ENCODE results near the gene CLPSL2. TPM values are rescaled to one million over a fixed set of nuclear protein-coding genes. Genes with fewer than 3 reads are reported as not detected.

Gene CLPSL2
- total RNA-seq, 1 experiment from 2014 or later, result 1.7 TPM

GRCh38 chr6:35745509-35745908 is 30.9 kb upstream of the CLPSL2 start:
- Histone ChIP-seq H3K4me2 (ENCODE audit: low read length) (no peak overlapping the region), H3K27me3 (ENCODE audit: insufficient read depth, low read length) (no peaks in the 10 kb centered on the region), H3K36me3 (ENCODE audit: control insufficient read depth in 1 of 2, insufficient read depth in 2 of 2, low read length in 2 of 2) (no peaks in the 10 kb centered on the region), H4K20me1 (ENCODE audit: insufficient read depth) (no peaks in the 10 kb centered on the region), H3K4me1 (ENCODE audit: control insufficient read depth in 1 of 2, insufficient read depth in 2 of 2, low read length in 2 of 2) (peaks cover 3 to 10% of the 10 kb centered on the region in 2 experiments; a peak in 3 of 4 replicates), H3K9ac (ENCODE audit: low read length) (no peak overlapping the region), H3K4me3 (replicated peaks in 1 of 2; ENCODE audit: low read depth in 1 of 2, low read length in 2 of 2) (no peak overlapping the region), H3K9me3 (ENCODE audit: control insufficient read depth in 1 of 2, insufficient read depth in 1 of 2, low read depth in 1 of 2, low read length in 2 of 2) (0 out of 4 replicates have a peak, but pooled peaks cover 0 to 3% of the 10 kb centered on the region in 2 experiments), H3K27ac (ENCODE audit: low read depth, low read length) (no peak overlapping the region), H2AFZ (ENCODE audit: low read depth, low read length, poor library complexity, severe bottlenecking) (no peak overlapping the region), H3K79me2 (ENCODE audit: insufficient read depth, low read length) (no peaks in the 10 kb centered on the region), H3K9me2 (ENCODE audit: insufficient read depth) (no peaks in the 10 kb centered on the region)
- TF ChIP-seq POLR2AphosphoS5 (IDR thresholded peaks at IDR 0.05; ENCODE audit: low read depth, low read length) (no peak), EGR1 (IDR thresholded peaks at IDR 0.05; ENCODE audit: low read depth) (no peak), FOSL1 (IDR thresholded peaks at IDR 0.05; ENCODE audit: low read depth) (no peak)
- ChIA-PET POLR2A (no interaction called here), CTCF (no interaction called here), RAD21 (ENCODE audit: low non-redundant PET in 1 of 2, low total read pairs in 2 of 2, uncharacterized antibody in 2 of 2, unreplicated experiment in 2 of 2) (no interaction called here)
- ATAC-seq (no peak), DNase-seq (ENCODE audit: low read depth, low spot score) (no peak)
- intact Hi-C loops (cut with micrococcal nuclease), result no loop called here
- BruUV-seq (replicated peaks), result no TSS peak

GRCh38 chr6:35746516-35746915 is 29.9 kb upstream of the CLPSL2 start:
- no peaks in the 10 kb centered on the region for H3K9me2 ChIP-seq (ENCODE audit: insufficient read depth)
- no peaks in the 10 kb centered on the region for H3K79me2 ChIP-seq (ENCODE audit: insufficient read depth, low read length)
- no TSS peak for BruUV-seq (replicated peaks)
- H3K4me2 ChIP-seq (ENCODE audit: low read length), result no peak overlapping the region
- no peak for ATAC-seq
- H3K9me3 ChIP-seq (ENCODE audit: control insufficient read depth in 1 of 2, insufficient read depth in 1 of 2, low read depth in 1 of 2, low read length in 2 of 2), result 0 out of 4 replicates have a peak, but pooled peaks cover 0 to 3% of the 10 kb centered on the region in 2 experiments
- ChIA-PET CTCF (no interaction called here), POLR2A (no interaction called here), RAD21 (ENCODE audit: low non-redundant PET in 1 of 2, low total read pairs in 2 of 2, uncharacterized antibody in 2 of 2, unreplicated experiment in 2 of 2) (no interaction called here)
- peaks cover 3 to 10% of the 10 kb centered on the region in 2 experiments; a peak in 3 of 4 replicates for H3K4me1 ChIP-seq (ENCODE audit: control insufficient read depth in 1 of 2, insufficient read depth in 2 of 2, low read length in 2 of 2)
- intact Hi-C loops (cut with micrococcal nuclease), result no loop called here
- no peaks in the 10 kb centered on the region for H3K36me3 ChIP-seq (ENCODE audit: control insufficient read depth in 1 of 2, insufficient read depth in 2 of 2, low read length in 2 of 2)
- H2AFZ ChIP-seq (ENCODE audit: low read depth, low read length, poor library complexity, severe bottlenecking), result no peak overlapping the region
- no peak overlapping the region for H3K9ac ChIP-seq (ENCODE audit: low read length)
- H3K27me3 ChIP-seq (ENCODE audit: insufficient read depth, low read length), result no peaks in the 10 kb centered on the region
- TF ChIP-seq ZNF274 (IDR thresholded peaks at IDR 0.05; ENCODE audit: low read depth, low read length), result no peak
- no peak for TF ChIP-seq JUND (IDR thresholded peaks at IDR 0.05)
- H4K20me1 ChIP-seq (ENCODE audit: insufficient read depth), result no peaks in the 10 kb centered on the region
- no peak overlapping the region for H3K4me3 ChIP-seq (replicated peaks in 1 of 2; ENCODE audit: low read depth in 1 of 2, low read length in 2 of 2)
- no peak for DNase-seq (ENCODE audit: low read depth, low spot score)
- no peak overlapping the region for H3K27ac ChIP-seq (ENCODE audit: low read depth, low read length)
